ENCODE data around the gene IQGAP3.
"Not testable (repeated sequence)": the region's sequence is repeated elsewhere in the genome, so short reads cannot be mapped to it uniquely, and the experiment has no call there.

The IQGAP3 gene

GRCh38 chr1:156612666-156613065 lies 40.3 kb upstream of the IQGAP3 start:
- no peak overlapping the region for H3K4me3 ChIP-seq (ENCODE audit: low read depth, low read length)
- DNase-seq (ENCODE audit: low read depth), result no peak
- TF ChIP-seq, protein P1, sequence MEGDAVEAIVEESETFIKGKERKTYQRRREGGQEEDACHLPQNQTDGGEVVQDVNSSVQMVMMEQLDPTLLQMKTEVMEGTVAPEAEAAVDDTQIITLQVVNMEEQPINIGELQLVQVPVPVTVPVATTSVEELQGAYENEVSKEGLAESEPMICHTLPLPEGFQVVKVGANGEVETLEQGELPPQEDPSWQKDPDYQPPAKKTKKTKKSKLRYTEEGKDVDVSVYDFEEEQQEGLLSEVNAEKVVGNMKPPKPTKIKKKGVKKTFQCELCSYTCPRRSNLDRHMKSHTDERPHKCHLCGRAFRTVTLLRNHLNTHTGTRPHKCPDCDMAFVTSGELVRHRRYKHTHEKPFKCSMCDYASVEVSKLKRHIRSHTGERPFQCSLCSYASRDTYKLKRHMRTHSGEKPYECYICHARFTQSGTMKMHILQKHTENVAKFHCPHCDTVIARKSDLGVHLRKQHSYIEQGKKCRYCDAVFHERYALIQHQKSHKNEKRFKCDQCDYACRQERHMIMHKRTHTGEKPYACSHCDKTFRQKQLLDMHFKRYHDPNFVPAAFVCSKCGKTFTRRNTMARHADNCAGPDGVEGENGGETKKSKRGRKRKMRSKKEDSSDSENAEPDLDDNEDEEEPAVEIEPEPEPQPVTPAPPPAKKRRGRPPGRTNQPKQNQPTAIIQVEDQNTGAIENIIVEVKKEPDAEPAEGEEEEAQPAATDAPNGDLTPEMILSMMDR (conservative IDR thresholded peaks at IDR 0.05; ENCODE audit: low read depth, low read length), result no peak

- not testable (repeated sequence) for H3K4me3 ChIP-seq (ENCODE audit: low read depth, low read length); DNase-seq (ENCODE audit: low read depth)
Observed at GRCh38 chr1:156610072-156610471, 37.7 kb upstream of the IQGAP3 start.

GRCh38 chr1:156608981-156609380 lies 36.6 kb upstream of the IQGAP3 start:
- DNase-seq (ENCODE audit: low read depth), result peak; percentile 40
- TF ChIP-seq, protein P1 (conservative IDR thresholded peaks at IDR 0.05; ENCODE audit: low read depth, low read length), result peak; percentile 72
- H3K4me3 ChIP-seq (ENCODE audit: low read depth, low read length), result no peak overlapping the region

DNA sequence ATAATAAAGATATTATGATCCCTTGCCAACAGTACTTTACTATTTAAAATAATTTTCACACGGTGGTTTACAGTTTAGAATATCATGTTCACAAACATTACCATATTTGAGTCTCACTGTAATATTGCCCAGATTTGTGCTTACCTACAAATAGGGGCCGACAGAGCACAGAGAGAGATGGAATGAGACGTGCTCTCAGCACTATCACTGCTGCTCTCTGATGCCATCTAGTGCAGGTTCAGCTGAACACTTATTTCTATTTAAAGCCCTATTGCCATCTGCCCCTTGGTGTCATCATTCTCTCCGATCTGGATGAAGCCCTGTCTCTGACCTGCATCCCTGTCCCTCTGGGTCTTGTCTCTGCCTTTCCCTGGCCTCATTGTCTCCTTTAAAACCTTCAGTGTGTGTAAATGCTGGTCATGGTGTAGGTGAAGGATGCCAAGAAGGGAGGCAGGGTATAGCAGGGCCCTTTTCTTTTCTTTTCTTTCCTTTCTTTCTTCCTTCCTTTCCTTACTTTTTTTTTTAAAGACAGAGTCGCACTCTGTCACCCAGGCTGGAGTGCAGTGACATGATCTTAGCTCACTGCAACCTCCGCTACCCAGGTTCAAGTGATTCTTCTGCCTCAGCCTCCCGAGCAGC lies 35.8 kb upstream of the IQGAP3 start:
- no peak overlapping the region for H3K4me3 ChIP-seq (ENCODE audit: low read depth, low read length)
- TF ChIP-seq, protein P1 (conservative IDR thresholded peaks at IDR 0.05; ENCODE audit: low read depth, low read length), result peak; percentile 91
- DNase-seq (ENCODE audit: low read depth), result peak; percentile 86

DNA sequence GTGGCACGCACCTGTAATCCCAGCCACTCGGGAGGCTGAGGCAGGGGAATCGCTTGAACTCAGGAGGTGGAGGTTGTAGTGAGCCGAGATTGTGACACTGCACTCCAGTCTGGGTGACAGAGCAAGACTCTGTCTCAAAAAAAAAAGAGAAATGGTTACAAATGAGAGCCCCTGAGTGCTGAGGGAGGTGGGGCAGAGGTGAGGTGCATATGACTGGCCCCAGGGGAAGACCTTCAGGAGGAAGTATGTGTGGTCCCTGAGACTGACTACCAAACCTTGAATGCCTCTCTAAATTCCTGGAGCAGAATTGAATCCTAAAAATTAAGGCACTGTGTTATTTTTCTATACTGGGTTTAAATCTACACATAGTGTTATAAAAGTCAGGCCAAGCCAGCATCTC lies 35.0 kb upstream of the IQGAP3 start:
- DNase-seq (ENCODE audit: low read depth); H3K4me3 ChIP-seq (ENCODE audit: low read depth, low read length): not testable (repeated sequence)

DNA sequence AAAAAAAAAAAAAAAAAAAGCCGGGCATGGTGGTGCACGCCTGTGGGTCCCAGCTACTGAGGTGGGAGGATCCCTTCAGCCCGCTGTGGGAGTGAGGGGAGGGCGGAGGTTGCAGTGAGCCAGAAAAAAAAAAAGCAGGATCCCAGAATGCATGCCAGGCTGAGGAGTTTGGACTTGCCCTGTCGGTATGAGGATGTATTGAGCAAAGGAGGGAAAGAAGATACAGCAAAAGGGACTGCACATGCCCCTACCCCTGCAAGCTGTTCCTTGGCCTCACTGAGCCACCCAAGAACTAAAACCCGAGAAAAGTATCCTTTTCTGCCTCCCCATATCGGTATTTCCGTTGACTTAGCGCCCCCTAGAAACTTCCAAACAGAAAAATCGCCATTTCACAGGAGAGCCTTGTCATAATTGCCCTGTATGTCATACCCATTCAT lies 30.2 kb upstream of the IQGAP3 start:
- DNase-seq (ENCODE audit: low read depth), result peak; percentile 42
- no peak overlapping the region for H3K4me3 ChIP-seq (ENCODE audit: low read depth, low read length)
- TF ChIP-seq, protein P1 (conservative IDR thresholded peaks at IDR 0.05; ENCODE audit: low read depth, low read length), result peak; percentile 55

DNA sequence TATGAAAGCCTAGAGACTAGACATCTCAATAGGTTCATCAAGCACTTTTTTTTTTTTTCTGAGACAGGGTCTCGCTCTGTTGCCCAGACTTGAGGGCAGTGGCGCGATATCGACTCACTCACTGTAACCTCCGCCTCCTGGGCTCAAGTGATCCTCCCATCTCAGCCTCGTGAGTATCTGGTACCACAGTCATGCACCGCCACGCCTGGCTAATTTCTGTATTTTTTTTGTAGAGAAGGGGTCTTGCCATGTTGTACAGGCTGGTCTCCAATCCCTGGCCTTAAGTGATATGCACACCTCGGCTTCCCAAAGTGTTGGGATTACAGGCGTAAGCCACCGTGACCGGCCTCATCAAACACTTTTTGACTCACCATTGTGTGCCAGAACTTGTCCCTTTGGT lies 29.5 kb upstream of the IQGAP3 start:
- peak overlapping the region; percentile 87 for H3K4me3 ChIP-seq (ENCODE audit: low read depth, low read length)
- TF ChIP-seq, protein P1 (conservative IDR thresholded peaks at IDR 0.05; ENCODE audit: low read depth, low read length), result no peak

GRCh38 chr1:156601122-156601830 lies 28.9 kb upstream of the IQGAP3 start, which contains the start of gene GPATCH4:
GPATCH4 (minus strand) TSS chr1:156601479.
- DNase-seq (ENCODE audit: low read depth), result peak; percentile 93
- peak within 1 kb of the TSS; percentile 87 for H3K4me3 ChIP-seq (ENCODE audit: low read depth, low read length)
- TF ChIP-seq, protein P1 (conservative IDR thresholded peaks at IDR 0.05; ENCODE audit: low read depth, low read length), result no peak

More for the DNA sequence above, 29.5 kb upstream of the IQGAP3 start:
- no peak for DNase-seq (ENCODE audit: low read depth)

Measured in choroid plexus epithelial cell (primary cell).